Activated CD8-positive, alpha-beta memory T cell treated with anti-CD3 and anti-CD28 coated beads, Interleukin-2, amount 50 U/mL, for 48 hours (primary cell): ENCODE measurements around the gene MAFB.
"Not testable (repeated sequence)": the region's sequence is repeated elsewhere in the genome, so short reads cannot be mapped to it uniquely, and the experiment has no call there.

Source experiments
- DNase-seq: peaks from one replicate; pipeline ENCODE4 v3.0.0-alpha.2; 2020

Gene MAFB

GRCh38 chr20:40689100-40689942, at the start of gene MAFB:
MAFB (minus strand) TSS chr20:40689236; CDS start chr20:40688850, 386 bp downstream.
- DNase-seq: peak; percentile 75

- not testable (repeated sequence) for DNase-seq
Observed at GRCh38 chr20:40736468-40736867, 47.4 kb upstream of the MAFB start.

- DNase-seq: no peak
Observed at GRCh38 chr20:40728996-40729395, 40.0 kb upstream of the MAFB start.

GRCh38 chr20:40728470-40728869, 39.4 kb upstream of the MAFB start:
- DNase-seq: no peak

GRCh38 chr20:40727960-40728359, 38.9 kb upstream of the MAFB start:
- DNase-seq: no peak

- no peak for DNase-seq
Observed at GRCh38 chr20:40726776-40727175, 37.7 kb upstream of the MAFB start.

- no peak for DNase-seq
Observed at GRCh38 chr20:40724566-40724965, 35.5 kb upstream of the MAFB start.

- no peak for DNase-seq
Observed at GRCh38 chr20:40720826-40721225, 31.8 kb upstream of the MAFB start.

- DNase-seq: no peak
Observed at GRCh38 chr20:40720099-40720498, 31.1 kb upstream of the MAFB start.

GRCh38 chr20:40718982-40719729, 30.1 kb upstream of the MAFB start:
- DNase-seq: no peak

- no peak for DNase-seq
Observed at GRCh38 chr20:40718214-40718977, 29.4 kb upstream of the MAFB start.

GRCh38 chr20:40717343-40717865, 28.4 kb upstream of the MAFB start:
- no peak for DNase-seq

- DNase-seq: no peak
Observed at GRCh38 chr20:40715491-40715890, 26.5 kb upstream of the MAFB start.

GRCh38 chr20:40714916-40715315, 25.9 kb upstream of the MAFB start:
- no peak for DNase-seq

- DNase-seq: no peak
Observed at GRCh38 chr20:40714109-40714508, 25.1 kb upstream of the MAFB start.

- DNase-seq: no peak
Observed at GRCh38 chr20:40713508-40713907, 24.5 kb upstream of the MAFB start.

GRCh38 chr20:40711079-40711478, 22.0 kb upstream of the MAFB start:
- DNase-seq: no peak

GRCh38 chr20:40710603-40711002, 21.6 kb upstream of the MAFB start:
- no peak for DNase-seq

- DNase-seq: no peak
Observed at GRCh38 chr20:40706977-40707582, 18.0 kb upstream of the MAFB start.

- DNase-seq: no peak
Observed at GRCh38 chr20:40705413-40705812, 16.4 kb upstream of the MAFB start.

- DNase-seq: no peak
Observed at GRCh38 chr20:40704828-40705227, 15.8 kb upstream of the MAFB start.

GRCh38 chr20:40703975-40704530, 15.0 kb upstream of the MAFB start:
- no peak for DNase-seq
